Stimulated activated CD8-positive, alpha-beta memory T cell treated with anti-CD3 and anti-CD28 coated beads, Interleukin-2, amount 100 ng/mL, for 1 hour (primary cell): ENCODE data around the gene NOTCH4.

Source experiments
- DNase-seq, 2 donors: peaks; one replicate each; pipeline ENCODE4 v3.0.0-alpha.2; 2020; ENCODE audit warnings: low read depth in 2 of 2

The NOTCH4 gene

DNA sequence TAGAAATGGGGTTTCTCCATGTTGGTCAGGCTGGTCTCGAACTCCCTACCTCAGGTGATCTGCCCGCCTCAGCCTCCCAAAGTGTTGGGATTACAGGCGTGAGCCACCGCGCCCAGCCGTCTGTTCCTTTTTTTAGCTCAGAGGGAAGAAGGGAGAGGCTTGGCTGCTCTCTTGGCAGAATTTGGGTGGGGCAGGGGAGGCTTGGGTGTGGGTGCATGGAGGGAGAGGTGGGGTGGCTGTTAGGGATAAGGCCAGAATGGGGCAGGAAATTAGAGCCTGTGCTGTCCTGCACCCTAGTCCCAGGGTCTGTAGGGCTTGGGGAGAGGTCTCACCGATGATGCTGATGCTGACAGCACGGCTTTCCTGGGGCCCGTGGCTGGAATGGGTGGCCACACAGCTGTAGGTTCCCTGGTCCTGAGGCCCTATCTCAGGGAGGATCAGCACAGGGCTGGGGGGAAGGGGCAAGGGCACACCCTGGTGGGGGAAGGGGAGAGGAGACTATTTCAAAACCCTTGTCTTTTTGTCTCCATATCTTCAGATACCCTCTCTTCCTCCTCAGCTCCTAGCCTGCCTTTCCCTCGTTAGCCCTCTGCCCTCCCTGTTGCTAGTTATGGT, 41.8 kb downstream of the NOTCH4 start:
- no peak for DNase-seq

DNA sequence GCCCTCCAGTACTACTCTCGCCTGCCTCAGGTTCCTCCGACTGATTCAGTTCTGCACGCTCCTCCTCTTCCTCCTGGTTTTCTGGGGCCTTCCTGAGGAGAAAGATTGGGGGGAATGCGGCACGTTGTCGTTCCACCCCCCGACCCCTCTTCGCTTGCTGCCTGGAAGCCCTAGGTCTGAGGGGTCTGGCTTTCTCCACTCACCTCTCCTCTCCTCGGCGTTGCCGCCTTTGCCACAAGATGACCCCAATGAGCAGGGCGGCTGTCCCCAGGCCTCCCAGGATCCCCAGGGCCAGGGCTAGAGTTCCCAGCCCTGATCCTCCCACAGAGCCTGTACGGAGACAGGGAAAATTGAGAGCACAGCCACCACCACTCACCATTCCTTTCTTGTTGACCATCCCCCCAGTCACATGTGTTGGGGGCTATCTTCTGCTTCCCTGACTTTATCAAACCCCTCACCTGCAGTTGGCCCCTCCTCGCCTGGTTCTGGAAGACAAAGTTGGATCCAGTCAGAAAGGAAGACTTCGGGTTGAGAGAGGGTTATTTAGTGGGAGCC, 42.6 kb downstream of the NOTCH4 start:
- no peak for DNase-seq

GRCh38 chr6:32179766-32180405, 44.0 kb downstream of the NOTCH4 start:
- no peak for DNase-seq

DNA sequence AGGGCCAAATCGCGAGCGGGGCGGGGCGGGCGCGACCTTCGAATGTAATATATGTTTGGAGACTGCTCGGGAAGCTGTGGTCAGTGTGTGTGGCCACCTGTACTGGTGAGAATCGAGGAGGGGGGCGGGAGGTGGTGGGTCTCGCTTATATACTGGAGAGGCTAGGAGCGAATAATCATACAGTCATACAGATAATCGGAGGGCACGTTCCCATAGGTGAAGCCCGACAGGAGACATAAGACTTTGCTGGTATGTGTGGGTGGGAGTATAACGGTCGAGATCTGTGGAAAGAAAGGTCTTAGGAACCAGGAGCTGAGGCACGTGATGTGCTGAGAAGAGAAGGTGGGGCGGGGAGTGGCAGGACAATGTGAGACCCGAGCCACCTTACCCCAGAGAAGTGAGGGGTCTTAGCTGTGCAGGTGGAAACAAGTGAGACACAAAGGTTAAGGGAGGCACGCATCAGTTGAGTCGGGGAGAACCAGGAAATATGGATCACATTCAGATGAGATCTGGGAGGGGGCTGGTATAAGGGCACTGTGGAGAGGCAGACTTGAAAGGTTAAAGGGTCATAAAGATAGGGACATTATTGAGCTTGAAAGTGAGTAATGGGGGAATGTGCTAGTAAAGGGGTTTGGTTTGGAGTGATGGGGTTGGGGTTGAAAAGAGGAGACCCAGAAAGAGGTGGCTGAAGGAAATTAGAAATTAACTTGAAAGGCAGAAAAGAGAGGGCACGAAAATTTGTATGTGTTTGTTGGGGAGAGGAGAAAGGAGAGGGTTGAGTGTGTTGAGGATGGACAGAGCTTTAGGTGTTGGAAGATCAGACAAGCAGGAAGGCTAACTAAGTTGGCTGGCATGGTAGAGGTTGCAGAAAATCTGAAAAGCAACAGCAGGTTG, 45.1 kb downstream of the NOTCH4 start:
- no peak for DNase-seq

DNA sequence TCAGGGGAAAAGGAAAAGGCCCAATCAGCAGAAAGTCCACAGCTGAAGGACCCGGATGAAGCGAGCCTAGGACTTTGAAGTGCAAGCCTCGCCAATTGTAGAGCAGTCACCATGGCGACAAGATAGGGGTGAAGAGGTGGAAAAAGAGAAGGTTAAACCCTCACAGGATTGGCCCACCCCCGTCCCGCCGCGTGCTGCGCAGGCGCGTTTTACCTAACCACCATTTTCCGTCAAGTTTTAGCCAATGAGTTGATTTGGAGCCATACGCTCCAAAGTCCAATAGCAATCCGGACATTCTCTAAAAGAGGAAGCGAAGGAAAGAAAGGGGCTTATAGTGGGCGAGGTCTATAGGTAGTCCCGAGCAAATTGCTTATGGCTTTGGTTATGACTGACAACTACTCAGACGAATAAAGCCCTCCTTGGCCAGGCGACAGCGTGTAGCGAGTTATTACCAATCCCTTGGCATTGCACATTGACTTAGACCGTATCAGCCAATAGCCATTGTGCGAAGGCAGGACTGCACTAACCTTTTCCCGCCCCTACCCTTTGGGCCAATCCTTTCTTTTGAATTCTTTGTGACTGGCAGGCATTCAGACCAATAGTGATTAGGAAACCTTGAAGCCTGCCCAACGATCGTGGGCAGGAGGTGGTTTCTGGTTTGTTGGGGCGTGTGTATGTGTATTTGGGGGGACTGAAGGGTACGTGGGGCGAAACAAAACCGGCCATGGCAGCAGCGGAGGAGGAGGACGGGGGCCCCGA, 45.9 kb downstream of the NOTCH4 start, which contains the start of gene RNF5:
RNF5 (plus strand) TSS at position 618 of the 759 bp plus-strand sequence; CDS start at position 725, 107 bp downstream.
- peak; percentile 80 to 86 for DNase-seq

GRCh38 chr6:32177183-32177787, 46.6 kb downstream of the NOTCH4 start:
- no peak for DNase-seq

- DNase-seq = no peak
Observed at GRCh38 chr6:32176476-32177182, 47.2 kb downstream of the NOTCH4 start.

DNA sequence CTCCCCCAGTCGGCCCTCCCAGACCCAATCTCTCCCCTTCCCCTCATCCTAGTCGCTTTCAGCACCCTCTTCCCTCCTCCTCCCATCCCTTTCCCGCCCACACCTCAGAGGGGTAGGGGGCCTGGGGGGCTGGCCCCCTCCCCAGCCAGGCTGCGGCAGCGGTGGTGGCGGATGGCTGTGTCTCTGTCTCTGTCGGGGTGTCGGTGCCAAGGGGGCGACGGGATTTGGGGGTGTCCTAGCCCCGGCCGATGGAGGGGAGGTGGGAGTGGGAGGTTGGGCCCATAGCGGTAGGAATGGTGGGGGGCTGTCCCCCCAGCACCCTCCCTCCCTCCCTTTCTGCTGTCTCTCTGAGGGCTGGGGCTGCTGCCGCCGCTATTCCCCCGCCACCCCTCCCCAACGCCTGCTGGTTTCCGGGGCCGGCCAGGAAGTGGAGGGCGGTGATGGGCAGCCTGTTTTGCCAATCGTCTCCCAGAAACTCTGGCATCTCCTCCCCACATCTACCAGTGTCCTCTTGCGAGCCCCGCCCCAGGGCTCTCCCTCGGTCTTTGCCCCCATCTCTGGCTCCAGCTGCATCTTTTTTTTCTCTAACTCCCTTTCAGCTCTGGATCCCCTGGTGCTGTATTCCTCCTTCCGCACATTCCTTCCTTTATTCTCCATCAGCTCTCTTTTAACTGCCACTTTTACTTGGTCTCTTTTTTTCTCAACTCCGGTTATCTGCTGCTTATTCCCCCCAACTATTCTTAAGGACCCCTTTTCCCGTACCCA, 48.0 kb downstream of the NOTCH4 start, which contains the start of gene AGPAT1:
AGPAT1 (minus strand) TSS at position 374 of the 765 bp plus-strand sequence. CDS start 4,588 bp downstream, outside the sequence.
- peak; percentile 92 for DNase-seq

DNA sequence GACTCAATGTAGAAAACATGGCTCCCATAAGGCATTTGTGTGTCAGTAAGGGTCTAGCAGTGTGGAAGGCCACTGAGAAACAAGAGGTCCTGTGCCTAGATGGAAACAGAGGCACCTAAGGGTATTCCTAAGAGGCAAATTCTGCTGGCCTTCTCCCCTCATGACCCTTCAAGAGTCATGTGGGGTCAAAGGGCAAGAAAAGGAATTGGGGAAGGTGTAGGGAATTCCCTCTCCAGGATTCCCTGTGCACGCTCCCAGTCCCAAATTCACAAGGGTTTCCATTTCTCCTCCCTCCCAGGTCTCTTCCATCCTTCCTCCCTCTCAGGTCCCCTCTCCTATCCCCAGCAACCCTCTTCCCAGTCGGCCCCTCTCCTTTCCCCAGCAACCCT, 48.6 kb downstream of the NOTCH4 start:
- no peak for DNase-seq

- DNase-seq = no peak
Observed at GRCh38 chr6:32174416-32174815, 49.5 kb downstream of the NOTCH4 start.

DNA sequence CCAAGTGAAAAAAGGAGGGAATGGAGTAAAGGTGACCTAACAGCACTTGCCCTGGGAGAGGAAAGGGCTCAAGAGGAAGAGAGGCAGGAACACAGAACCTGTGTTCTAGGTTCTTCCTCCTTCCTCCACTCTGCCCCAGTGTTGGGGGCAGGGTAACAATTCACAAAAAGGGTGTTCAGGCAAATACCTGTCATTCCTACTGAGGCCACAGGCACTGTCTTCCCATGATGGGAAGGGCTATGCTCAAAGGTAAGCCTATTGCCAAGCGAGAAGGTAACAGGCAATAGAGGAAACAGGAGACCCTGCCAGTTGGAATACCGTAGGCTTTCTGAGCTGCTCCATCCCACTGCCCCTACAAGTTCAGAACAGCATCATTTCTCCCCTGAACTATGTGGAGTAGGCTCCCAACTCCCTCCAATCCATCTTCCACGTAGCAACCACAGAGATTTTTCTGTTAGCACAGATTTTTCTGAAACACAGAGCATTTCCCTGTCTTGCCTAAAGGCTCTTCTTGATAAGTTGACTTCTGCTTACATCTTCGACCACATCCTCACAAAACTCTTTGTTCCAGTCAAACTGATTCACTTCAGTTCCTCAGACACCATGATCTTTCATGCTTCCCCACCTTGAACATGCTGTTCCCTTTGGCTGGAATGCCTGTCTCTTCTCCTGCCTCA, 50.7 kb downstream of the NOTCH4 start:
- DNase-seq = no peak

- no peak for DNase-seq
Observed at GRCh38 chr6:32171234-32171633, 52.6 kb downstream of the NOTCH4 start.

- DNase-seq = no peak
Observed at GRCh38 chr6:32170294-32170693, 53.6 kb downstream of the NOTCH4 start.

GRCh38 chr6:32168807-32169591, 54.9 kb downstream of the NOTCH4 start:
- DNase-seq = no peak

- no peak for DNase-seq
Observed at GRCh38 chr6:32168350-32168749, 55.5 kb downstream of the NOTCH4 start.

GRCh38 chr6:32167761-32168262, 56.1 kb downstream of the NOTCH4 start:
- no peak for DNase-seq

GRCh38 chr6:32167154-32167760, 56.6 kb downstream of the NOTCH4 start:
- DNase-seq = no peak
